ENCODE measurements around the gene IFNAR2. TPM values are rescaled to one million over a fixed set of nuclear protein-coding genes. Genes with fewer than 3 reads are reported as not detected.
A peak's percentile ranks its signal among the peaks of the same experiment; 100 is the strongest.
"Not testable (repeated sequence)": the region's sequence is repeated elsewhere in the genome, so short reads cannot be mapped to it uniquely, and the experiment has no call there.

Gene IFNAR2
- total RNA-seq, 6 donors from 2014 or later: 10.5 to 36.0 (median 22.3) TPM

DNA sequence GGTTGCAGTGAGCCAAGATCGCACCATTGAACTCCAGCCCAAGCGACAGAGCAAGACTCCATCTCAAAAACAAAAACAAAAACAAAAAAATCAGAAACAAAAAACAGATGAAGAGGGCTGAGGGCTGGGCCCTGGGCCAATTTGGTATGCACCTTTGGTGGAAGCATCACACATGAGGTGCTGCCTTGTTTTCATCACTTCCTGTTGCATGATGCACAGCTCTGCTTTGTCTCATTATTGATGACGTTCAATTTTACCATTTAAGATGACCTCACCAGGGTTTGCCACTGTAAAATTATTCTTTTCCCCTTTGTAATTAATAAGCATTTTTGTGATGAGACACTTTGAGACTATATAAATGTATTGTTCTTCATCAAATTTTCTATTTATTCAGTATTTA lies 9.8 kb upstream of the IFNAR2 start:
- DNase-seq (no peak), ATAC-seq (ENCODE audit: low FRiP score in 2 of 2) (no peak)
- Histone ChIP-seq H3K9me3 (no peaks in the 10 kb centered on the region), H3K27ac (no peak overlapping the region), H3K4me1 (peaks cover 0 to 10% (median 3%) of the 10 kb centered on the region in 4 donors), H3K36me3 (no peaks in the 10 kb centered on the region), H3K4me3 (no peak overlapping the region), H3K27me3 (no peaks in the 10 kb centered on the region)
- TF ChIP-seq POLR2A (IDR thresholded peaks at IDR 0.05): no peak
- TF ChIP-seq, protein P1, sequence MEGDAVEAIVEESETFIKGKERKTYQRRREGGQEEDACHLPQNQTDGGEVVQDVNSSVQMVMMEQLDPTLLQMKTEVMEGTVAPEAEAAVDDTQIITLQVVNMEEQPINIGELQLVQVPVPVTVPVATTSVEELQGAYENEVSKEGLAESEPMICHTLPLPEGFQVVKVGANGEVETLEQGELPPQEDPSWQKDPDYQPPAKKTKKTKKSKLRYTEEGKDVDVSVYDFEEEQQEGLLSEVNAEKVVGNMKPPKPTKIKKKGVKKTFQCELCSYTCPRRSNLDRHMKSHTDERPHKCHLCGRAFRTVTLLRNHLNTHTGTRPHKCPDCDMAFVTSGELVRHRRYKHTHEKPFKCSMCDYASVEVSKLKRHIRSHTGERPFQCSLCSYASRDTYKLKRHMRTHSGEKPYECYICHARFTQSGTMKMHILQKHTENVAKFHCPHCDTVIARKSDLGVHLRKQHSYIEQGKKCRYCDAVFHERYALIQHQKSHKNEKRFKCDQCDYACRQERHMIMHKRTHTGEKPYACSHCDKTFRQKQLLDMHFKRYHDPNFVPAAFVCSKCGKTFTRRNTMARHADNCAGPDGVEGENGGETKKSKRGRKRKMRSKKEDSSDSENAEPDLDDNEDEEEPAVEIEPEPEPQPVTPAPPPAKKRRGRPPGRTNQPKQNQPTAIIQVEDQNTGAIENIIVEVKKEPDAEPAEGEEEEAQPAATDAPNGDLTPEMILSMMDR (IDR thresholded peaks at IDR 0.05): no peak
- no peak for TF ChIP-seq EP300 (IDR thresholded peaks at IDR 0.05)
- no peak for TF ChIP-seq POLR2AphosphoS5 (IDR thresholded peaks at IDR 0.05)
- 91% methylated on average over 3 of the region's 3 CpGs for WGBS, 2 donors

DNA sequence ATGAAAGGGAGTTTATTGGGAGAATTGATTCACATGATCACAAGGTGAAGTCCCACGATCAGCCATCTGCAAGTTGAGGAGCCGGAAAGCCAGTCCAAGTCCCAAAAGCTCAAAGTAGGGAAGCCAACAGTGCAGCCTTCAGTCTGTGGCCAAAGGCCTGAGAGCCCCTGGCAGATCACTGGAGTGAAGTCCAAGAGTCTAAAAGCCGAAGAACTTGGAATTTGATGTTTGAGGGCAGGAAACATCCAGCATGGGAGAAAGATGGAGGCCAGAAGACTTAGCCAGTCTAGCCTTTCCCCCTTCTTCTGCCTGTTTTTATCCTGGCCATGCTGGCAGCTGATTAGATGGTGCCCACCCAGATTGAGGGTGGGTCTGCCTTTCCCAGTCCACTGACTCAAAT lies 4.4 kb upstream of the IFNAR2 start:
- WGBS, 2 donors: 93 to 94% methylated on average over 3 of the region's 3 CpGs
- ATAC-seq (ENCODE audit: low FRiP score in 2 of 2): not testable (repeated sequence)

DNA sequence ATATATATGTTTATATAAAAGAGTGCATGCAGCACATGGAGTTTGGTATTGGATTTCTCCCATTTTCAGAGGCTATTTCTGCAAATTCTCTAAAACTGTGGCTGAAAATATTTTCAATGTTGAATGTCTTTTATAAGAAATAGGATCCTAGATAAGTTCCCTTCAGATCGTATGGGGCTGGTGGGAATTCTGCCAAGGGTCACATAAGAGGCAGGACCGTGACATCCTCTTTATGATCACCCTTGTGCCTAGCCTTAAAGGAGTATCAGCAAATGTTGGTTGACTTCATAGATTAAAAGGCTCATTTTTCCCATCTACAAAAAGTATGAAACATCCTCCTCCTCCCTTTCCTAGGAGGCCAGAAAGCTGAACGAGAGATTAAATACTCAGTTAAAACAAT lies 1.3 kb upstream of the IFNAR2 start:
- Histone ChIP-seq H3K36me3 (no peaks in the 10 kb centered on the region), H3K27ac (no peak overlapping the region), H3K4me1 (peaks cover 15 to 30% (median 26%) of the 10 kb centered on the region in 4 donors), H3K4me3 (no peak overlapping the region), H3K27me3 (no peaks in the 10 kb centered on the region), H3K9me3 (no peaks in the 10 kb centered on the region)
- 40 to 47% methylated on average over 3 of the region's 3 CpGs for WGBS, 2 donors
- no peak for TF ChIP-seq EP300 (IDR thresholded peaks at IDR 0.05)
- no peak for TF ChIP-seq POLR2A (IDR thresholded peaks at IDR 0.05)
- TF ChIP-seq, protein P1 (IDR thresholded peaks at IDR 0.05): no peak
- no peak for TF ChIP-seq POLR2AphosphoS5 (IDR thresholded peaks at IDR 0.05)
- DNase-seq (peak in 1 of 2 donors; percentile 34), ATAC-seq (ENCODE audit: low FRiP score in 2 of 2) (no peak)

More for the DNA sequence above, 4.4 kb upstream of the IFNAR2 start:
- not testable (repeated sequence) for DNase-seq, H3K36me3 ChIP-seq, H3K27ac ChIP-seq, H3K27me3 ChIP-seq, H3K4me1 ChIP-seq, H3K4me3 ChIP-seq, H3K9me3 ChIP-seq

DNA sequence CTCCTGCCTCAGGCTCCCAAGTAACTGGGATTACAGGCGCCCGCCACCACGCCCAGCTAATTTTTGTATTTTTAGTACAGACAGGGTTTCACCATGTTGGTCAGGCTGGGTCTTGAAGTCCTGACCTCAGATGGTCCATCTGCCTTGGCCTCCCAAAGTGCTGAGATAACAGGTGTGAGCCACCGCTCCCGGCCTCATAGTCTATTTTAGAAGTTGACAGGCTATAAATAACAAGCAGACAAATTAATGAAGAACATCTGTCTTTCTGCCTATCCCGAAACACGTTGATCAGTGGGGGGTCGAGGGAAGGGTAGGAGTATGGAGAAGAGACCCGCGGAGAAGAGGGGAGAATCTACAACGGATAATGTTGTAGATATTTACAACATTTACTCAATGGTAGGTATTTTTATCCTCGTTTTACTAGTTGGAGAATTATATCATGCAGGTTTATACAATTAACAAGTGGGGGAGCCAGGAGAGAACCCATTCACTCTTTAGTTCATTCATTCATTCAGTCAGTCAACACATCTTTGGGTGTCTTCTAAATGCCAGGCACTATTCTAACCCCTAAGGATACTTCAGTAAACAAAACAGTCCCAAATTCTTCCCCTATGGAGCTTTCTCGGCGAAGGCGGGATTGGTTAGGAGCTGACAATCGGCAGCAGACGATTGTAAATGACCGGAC lies 497 bp upstream of the IFNAR2 start:
- Histone ChIP-seq H3K36me3 (no peaks in the 10 kb centered on the region), H3K27me3 (no peaks in the 10 kb centered on the region), H3K9me3 (no peaks in the 10 kb centered on the region), H3K4me3 (peak overlapping the region; percentile 20 to 93 (median 88)), H3K4me1 (peaks cover 15 to 34% (median 27%) of the 10 kb centered on the region in 4 donors), H3K27ac (peak overlapping the region; percentile 96 to 99 (median 98))
- DNase-seq (no peak), ATAC-seq (ENCODE audit: low FRiP score in 2 of 2) (no peak)
- 42 to 43% methylated on average over 18 of the region's 18 CpGs for WGBS, 2 donors
- TF ChIP-seq POLR2A (IDR thresholded peaks at IDR 0.05): no peak
- TF ChIP-seq, protein P1 (IDR thresholded peaks at IDR 0.05): no peak
- no peak for TF ChIP-seq POLR2AphosphoS5 (IDR thresholded peaks at IDR 0.05)
- no peak for TF ChIP-seq EP300 (IDR thresholded peaks at IDR 0.05)

DNA sequence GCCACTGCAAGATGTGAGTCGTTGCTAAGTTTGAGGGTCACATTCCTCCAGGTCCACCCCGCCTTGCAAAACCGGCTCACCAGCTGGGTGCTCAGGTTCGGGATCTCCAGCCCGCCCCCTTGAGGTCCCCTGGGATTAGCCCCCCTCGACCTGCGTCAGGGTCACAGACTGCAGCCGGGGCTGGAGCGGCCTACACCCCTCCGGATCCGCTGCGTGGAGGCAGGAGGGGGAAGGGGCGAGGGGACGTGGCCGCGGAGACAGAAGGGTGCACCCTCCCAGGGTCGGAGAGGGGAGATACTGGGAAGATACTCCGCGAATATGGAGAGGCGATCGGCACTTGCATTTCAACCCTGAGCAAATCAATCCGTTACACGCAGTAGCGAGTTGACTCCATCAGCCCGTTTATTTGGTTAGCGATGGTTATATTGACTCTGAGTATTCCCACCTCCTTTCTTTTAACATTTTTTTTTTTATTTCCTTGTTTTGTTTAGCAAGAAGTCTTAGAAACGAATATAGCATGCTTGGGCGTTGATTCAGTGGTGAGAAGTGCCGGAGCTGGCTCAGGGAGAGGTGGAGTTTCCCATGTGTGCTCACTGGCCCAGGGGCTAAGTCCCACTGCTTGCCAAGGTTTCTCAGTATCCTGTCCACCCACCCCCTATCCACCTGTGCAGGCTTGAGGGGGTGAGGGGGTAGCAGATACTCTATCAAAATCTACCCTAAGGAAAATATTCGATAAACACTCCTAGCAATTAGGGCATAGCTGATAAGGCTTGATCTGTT lies 997 bp downstream of the IFNAR2 start:
- Histone ChIP-seq H3K27ac (peak overlapping the region; percentile 96 to 99 (median 98)), H3K27me3 (no peaks in the 10 kb centered on the region), H3K9me3 (no peaks in the 10 kb centered on the region), H3K36me3 (no peaks in the 10 kb centered on the region), H3K4me3 (peak overlapping the region; percentile 52 to 93 (median 88)), H3K4me1 (peaks cover 15 to 34% (median 30%) of the 10 kb centered on the region in 4 donors)
- peak in 1 of 2 donors; percentile 70 for DNase-seq
- WGBS, 2 donors: 2% methylated on average over 22 to 23 of the region's 30 CpGs
- peak; percentile 62 to 80 for ATAC-seq (ENCODE audit: low FRiP score in 2 of 2)
- TF ChIP-seq, protein P1 (IDR thresholded peaks at IDR 0.05): peak in 1 of 6 experiments; percentile 23
- TF ChIP-seq POLR2A (IDR thresholded peaks at IDR 0.05): no peak
